Fibroblast of the conjunctiva (primary cell): ENCODE results near the gene DSC2.
"Not testable (repeated sequence)": the region's sequence is repeated elsewhere in the genome, so short reads cannot be mapped to it uniquely, and the experiment has no call there.

Experiments
- DNase-seq: peaks from one replicate; pipeline ENCODE4 v3.0.0-alpha.2; 2010; ENCODE audit warnings: low read depth

Gene DSC2

DNA sequence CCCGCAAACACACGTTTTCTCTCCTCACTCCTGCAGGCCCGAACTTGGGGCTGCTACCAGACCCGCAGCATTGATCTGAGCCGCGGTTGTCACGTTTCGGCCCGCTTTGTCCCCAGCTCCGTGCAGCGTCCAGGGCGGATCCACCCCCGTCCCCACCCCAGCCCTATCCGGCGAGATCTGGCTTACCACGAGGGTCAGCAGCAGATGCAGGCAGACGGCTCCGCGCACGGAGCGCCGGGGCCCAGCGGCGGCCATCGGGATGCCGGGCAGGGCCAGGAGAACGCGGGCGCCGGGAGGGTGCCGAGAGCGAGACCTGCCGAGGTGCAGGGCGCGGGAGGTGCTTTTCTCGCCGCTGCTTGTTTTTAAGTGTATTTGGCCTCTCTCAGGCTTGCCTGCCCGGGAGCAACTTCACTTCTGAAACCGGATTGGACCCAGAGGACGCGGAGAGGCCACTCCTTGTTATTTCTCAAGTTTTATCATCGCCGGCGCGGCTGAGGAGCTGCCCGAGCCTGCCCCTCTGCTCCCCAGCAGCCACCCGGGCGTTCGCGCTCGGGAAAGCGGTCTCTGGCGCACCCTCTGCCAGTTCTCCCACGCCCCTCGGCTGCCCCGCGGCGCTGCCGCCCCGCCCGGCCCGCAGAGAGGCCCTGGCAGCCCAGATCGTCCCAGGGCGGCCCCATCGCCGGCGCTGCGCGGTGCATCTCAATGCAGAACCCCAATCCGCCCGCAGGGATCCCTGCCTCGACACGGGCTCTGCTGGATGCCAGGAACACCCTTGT lies 59.6 kb downstream of the DSC2 start, which contains the start of gene DSC3:
TSS of gene DSC3 (minus strand) at position 337 of the 776 bp plus-strand sequence. CDS start at position 255, 82 bp downstream.
- DNase-seq, result no peak

DNA sequence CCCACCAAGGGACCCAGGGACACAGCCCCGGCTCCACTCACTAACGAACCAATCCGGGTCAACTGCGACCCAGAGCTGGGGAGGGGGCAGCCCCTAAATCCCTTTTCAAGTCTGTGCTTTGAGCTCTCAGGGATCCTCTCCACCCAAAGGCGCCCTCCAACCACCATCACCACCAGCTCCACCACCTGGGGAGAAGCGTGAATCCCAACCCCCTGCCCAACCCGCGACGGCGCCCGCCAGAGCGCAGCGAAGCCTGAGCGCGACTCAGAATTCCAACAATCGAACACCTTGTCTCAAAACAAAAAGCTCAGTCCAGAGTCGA lies 60.2 kb downstream of the DSC2 start:
- no peak for DNase-seq

DNA sequence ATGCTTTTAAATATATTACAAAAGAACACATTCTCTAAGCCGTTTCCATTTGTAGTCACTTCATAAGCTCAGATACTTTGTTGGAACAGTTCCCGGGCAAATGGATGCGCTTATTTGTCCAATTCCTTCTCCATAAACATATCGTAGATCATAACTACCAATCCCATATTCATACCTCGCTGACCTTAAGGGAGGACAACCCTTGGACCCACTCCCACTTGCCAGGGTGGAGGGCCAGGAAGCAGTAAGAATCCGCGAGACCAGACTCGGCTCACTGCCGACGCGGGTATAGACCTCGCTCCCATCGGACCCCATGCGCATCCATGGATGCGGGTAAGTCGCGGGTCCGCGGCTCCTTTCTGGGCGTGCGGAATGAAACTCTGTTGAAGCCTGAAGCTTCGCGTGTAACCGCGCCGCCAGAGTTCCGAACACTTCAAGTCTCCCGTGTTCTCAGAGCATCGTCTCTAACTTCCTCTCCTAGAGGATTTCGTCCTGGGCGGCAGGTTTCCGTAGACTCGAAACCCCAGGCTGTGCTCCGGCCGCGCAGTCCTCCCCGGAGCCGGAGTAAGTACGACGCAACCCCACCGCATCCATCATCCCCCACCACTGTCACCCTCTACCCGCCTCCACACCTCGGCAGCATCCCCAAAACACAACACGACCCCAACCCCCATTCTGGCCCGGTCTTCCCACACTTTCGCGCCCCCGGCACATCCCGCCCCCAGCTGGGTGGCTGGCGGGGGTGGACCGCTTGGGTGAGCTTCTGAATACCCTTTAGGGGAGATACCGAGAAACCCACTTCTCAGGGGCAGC lies 60.7 kb downstream of the DSC2 start:
- DNase-seq, result no peak

DNA sequence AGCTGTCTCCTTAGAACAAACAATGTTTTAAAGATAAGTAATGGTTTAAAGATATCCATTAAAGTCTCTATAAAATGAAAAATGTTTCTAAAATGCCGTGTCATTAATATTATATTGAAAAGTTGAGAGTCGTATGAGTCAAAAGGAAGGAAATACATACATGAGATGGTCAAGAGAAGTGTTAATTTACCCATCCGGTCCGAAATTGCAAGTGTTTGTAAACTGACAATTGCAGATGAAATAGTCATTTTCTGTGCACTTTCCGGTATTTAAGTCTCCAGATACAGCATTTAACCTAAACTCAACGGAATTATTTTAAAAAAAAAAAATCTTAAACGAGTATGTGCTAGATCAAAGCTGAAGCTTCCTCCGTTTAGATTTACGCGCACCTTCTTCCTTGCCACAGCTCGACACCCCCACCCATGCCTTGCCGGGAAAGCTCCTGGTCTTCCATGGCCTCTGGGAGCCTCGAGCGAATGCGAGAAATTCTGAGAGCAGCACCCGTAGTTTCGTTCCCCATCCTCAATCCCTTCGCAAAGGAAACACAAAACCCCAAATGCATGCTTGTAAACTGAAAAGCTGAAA lies 61.4 kb downstream of the DSC2 start:
- no peak for DNase-seq

DNA sequence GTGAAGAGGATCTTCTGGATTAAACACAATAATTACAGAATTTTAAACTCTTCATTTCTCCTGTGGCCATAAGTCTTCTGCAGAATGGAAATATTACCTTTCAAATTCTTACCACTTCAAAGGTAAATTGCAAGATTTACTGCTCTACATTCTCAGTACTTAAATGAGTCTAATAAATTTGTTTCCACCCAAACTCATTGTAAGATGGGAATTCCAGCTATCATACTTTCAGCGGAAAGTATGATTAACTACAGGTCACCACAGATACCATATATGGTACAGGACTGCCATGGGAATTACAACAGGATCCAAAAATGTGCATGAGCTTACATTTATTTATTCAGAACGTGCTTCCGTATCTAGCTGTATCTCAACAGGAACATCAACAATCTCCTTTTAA lies 62.8 kb downstream of the DSC2 start:
- no peak for DNase-seq

DNA sequence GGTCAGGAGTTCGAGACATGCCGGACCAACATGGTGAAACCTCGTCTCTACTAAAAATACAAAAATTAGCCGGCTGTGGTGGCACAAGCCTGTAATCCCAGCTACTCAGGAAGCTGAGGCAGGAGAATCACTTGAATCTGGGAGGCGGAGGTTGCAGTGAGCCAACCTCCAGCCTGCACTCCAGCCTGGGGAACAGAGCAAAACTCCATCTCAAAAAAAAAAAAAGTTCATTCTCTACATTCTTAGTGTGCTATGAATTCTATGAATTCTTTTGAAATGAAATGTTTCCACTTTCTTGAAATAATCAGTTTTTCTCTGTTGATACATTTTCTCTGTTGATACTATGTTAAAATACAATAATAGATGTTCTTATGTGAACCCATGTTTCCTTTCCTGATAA lies 64.5 kb downstream of the DSC2 start:
- DNase-seq, result not testable (repeated sequence)

DNA sequence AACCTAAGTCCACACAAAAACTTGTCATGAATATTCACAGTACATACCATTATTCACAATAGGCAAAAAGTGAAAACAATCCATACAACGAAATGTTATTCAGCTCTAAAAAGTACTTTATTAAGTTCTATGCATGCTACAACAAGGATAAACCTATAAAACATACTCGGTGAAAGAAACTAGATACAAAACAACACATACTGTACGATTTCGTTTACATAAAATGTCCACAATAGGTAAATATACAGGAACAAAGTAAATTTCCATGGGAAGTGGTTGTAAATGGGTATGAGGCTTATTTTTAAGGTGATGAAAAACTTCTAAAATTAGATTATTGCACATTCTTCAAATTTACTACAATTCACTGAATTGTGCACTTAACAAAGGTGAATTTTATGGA lies 67.7 kb downstream of the DSC2 start:
- no peak for DNase-seq

DNA sequence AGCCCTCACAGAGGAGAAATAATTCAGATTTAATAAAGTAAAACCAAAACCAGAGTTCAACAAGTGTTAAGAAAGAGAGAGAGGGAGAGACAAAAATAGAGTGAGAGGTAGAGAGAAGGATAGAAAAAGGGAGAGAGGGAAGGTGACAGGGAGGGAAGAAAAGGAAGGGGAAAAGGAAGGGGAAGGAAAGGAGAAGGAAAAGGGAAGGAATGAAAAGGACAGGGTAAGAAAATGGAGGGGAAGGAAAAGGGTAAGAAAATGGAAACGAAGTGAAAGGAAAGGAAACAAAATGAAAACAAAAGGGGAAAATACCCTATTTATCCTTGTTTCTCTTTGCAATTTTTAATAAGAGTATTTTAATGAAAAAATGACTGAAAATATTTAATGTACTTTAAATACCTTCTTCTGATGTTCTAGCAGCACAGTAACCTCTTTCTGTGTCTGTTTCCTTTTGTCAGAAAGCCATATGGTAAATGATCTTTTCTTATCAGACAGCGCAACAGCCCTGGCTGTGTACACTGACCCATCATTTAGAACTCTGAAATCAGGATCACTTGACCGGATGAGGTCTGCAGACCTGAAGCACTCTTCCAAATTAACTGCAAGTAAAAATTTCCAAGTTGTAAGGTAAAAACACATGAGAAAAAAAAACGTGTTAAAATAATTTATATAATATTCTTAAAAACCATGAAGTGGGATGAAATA lies 71.5 kb downstream of the DSC2 start:
- no peak for DNase-seq

DNA sequence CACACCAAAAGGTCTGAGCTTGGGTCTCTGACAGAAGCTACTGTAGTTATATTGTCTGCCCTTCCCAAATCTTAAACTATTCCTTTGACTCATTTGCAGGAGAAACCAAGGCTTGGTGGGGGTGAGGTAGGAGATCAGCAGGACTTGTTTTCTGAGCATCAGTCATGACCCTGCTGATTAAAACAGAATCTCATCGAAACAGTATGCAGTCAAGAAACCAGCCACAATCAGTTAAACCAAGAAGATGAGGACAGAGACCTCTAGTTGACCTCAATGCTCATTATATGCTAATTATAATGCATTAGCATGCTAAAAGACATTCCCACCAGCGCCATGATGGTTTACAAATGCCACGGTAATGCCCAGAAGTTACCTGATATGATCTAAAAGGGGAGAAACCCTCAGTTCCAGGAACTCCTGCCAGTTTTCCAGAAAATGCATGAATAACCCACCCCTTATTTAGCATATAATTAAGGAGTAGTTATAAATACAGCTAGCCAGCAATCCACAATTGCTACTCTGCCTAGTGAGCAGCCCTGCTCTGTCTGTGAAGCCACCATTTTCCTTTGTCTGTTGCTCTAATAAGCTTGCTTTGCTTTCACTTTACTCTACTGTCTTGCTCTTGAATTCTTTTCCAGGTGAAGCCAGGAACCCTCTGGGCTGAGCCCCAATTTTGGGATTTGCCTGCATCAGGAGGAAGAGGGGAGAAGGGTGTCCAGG lies 86.3 kb downstream of the DSC2 start:
- DNase-seq, result no peak

DNA sequence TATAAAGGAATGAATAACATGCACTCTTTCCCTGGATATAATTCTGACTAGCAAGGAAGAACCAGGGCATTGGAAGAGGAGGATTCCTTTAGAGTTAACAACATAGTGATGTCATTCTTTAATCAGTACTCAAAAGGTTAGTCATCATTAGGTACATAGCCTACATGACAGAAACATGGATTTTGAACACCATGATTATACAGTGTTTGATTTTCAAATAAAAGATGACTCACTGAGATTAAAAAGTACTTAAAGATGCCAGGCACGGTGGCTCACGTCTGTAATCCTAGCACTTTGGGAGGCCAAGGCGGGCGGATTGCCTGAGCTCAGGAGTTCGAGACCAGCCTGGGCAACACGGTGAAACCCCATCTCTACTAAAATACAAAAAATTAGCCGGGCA lies 90.8 kb downstream of the DSC2 start:
- not testable (repeated sequence) for DNase-seq

DNA sequence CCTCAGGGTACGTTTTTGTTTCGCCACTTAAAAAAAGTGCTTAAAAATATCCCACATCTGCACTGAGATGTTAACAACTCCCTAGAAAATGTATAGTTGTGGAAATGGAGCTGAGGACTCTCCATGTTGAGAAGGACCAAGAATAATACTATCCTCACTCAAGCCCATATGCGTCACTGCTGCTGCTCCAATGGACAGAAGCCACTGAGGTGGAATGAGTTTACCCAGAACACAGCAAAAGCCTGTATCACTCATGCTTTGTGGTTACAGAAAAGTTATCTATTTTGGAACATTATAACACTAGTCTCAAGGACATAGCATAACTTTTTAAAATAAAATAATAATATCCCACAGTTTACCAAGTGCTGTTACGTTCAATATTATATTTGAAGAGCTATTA lies 91.6 kb downstream of the DSC2 start:
- DNase-seq, result no peak
